Liver (tissue), 9 donors: Measurements from ENCODE around the gene PITHD1. TPM values are rescaled to one million over a fixed set of nuclear protein-coding genes. Genes with fewer than 3 reads are reported as not detected.
"Not testable (repeated sequence)": the region's sequence is repeated elsewhere in the genome, so short reads cannot be mapped to it uniquely, and the experiment has no call there.

Experiments used
- DNase-seq: peaks from one replicate; pipeline ENCODE4 v3.0.0-alpha.2; 2017; ENCODE audit warnings: low spot score
- H3K27ac ChIP-seq, 2 donors: one replicate each; pipeline ENCODE4 v1.7.0; 2013; ENCODE audit warnings: inconsistent platforms in 2 of 2, low read length in 2 of 2, control low read depth in 1 of 2, low read depth in 1 of 2, mild to moderate bottlenecking in 1 of 2
- H3K27me3 ChIP-seq, 4 donors: one replicate each; pipeline versions ENCODE4 v1.6.1 to v1.7.0; 2013; ENCODE audit warnings: low read length in 3 of 4, inconsistent platforms in 1 of 4, mild to moderate bottlenecking in 1 of 4, moderate library complexity in 1 of 4; ENCODE audit not compliant: control insufficient read depth in 4 of 4, insufficient read depth in 4 of 4
- H3K36me3 ChIP-seq, 4 donors: one replicate each; pipeline versions ENCODE4 v1.6.1 to v1.7.0; 2013; ENCODE audit warnings: low read length in 3 of 4, mild to moderate bottlenecking in 3 of 4, low read depth in 1 of 4, moderate library complexity in 1 of 4; ENCODE audit not compliant: control insufficient read depth in 4 of 4, insufficient read depth in 3 of 4
- H3K4me1 ChIP-seq, 4 donors: one replicate each; pipeline versions ENCODE4 v1.6.1 to v1.7.0; 2013; ENCODE audit warnings: low read length in 3 of 4, mild to moderate bottlenecking in 3 of 4, moderate library complexity in 1 of 4; ENCODE audit not compliant: control insufficient read depth in 4 of 4, insufficient read depth in 4 of 4
- H3K4me3 ChIP-seq, 3 donors: one replicate each; pipeline versions ENCODE4 v1.6.1 to v1.7.0; 2013; ENCODE audit warnings: low read length in 3 of 3, control low read depth in 1 of 3, low read depth in 1 of 3, mild to moderate bottlenecking in 1 of 3
- H3K9ac ChIP-seq, 2 donors: one replicate each; pipeline ENCODE4 v1.7.0; 2013; ENCODE audit warnings: low read length in 2 of 2, mild to moderate bottlenecking in 2 of 2, moderate library complexity in 2 of 2, control low read depth in 1 of 2, low read depth in 1 of 2
- H3K9me3 ChIP-seq, 4 donors: one replicate each; pipeline versions ENCODE4 v1.6.1 to v1.7.0; 2013; ENCODE audit warnings: low read length in 3 of 4; ENCODE audit not compliant: control insufficient read depth in 4 of 4
- ATF3 ChIP-seq: IDR thresholded peaks from 2 replicates; pipeline ENCODE4 v1.6.1; 2016; ENCODE audit warnings: antibody characterized with exemption
- CTCF ChIP-seq: fragments of 150-350 bp; IDR thresholded peaks from 2 replicates; pipeline ENCODE4 v1.5.1; 2017; ENCODE audit warnings: improper control_type of control experiment, low read depth, low read length; ENCODE audit not compliant: missing input control
- EGR1 ChIP-seq, 2 donors: IDR thresholded peaks; 2 replicates each; pipeline ENCODE4 v1.6.1; 2016 to 2018; ENCODE audit warnings: antibody characterized with exemption in 2 of 2, low read depth in 2 of 2
- FOXA1 ChIP-seq: IDR thresholded peaks from 2 replicates; pipeline ENCODE4 v1.6.1; 2016; ENCODE audit warnings: antibody characterized with exemption
- GABPA ChIP-seq, 2 donors: IDR thresholded peaks in 1 of 2; conservative IDR thresholded peaks in 1 of 2; 2 replicates each; pipeline ENCODE4 v1.6.1; 2016; ENCODE audit warnings: antibody characterized with exemption in 2 of 2, mild to moderate bottlenecking in 1 of 2, moderate library complexity in 1 of 2
- HNF4A ChIP-seq, 2 donors: conservative IDR thresholded peaks; 2 replicates each; pipeline ENCODE4 v1.6.1; 2016; ENCODE audit warnings: antibody characterized with exemption in 2 of 2, mild to moderate bottlenecking in 2 of 2
- HNF4G ChIP-seq: IDR thresholded peaks from 2 replicates; pipeline ENCODE4 v1.6.1; 2016; ENCODE audit warnings: antibody characterized with exemption
- JUND ChIP-seq, 2 donors: IDR thresholded peaks; 2 replicates each; pipeline ENCODE4 v1.6.1; 2016; ENCODE audit warnings: antibody characterized with exemption in 2 of 2
- MAX ChIP-seq: IDR thresholded peaks from 2 replicates; pipeline ENCODE4 v1.6.1; 2016; ENCODE audit warnings: antibody characterized with exemption
- NR2F2 ChIP-seq: IDR thresholded peaks from 2 replicates; pipeline ENCODE4 v1.6.1; 2016; ENCODE audit warnings: antibody characterized with exemption
- RAD21 ChIP-seq, 2 donors: IDR thresholded peaks; 2 replicates each; pipeline ENCODE4 v1.6.1; 2016; ENCODE audit warnings: antibody characterized with exemption in 2 of 2, mild to moderate bottlenecking in 2 of 2
- REST ChIP-seq: IDR thresholded peaks from 2 replicates; pipeline ENCODE4 v1.6.1; 2016; ENCODE audit warnings: antibody characterized with exemption, mild to moderate bottlenecking
- RXRA ChIP-seq, 2 donors: IDR thresholded peaks; 2 replicates each; pipeline ENCODE4 v1.6.1; 2017 to 2018; ENCODE audit warnings: antibody characterized with exemption in 2 of 2, mild to moderate bottlenecking in 1 of 2
- SP1 ChIP-seq: IDR thresholded peaks from 2 replicates; pipeline ENCODE4 v1.6.1; 2018; ENCODE audit warnings: antibody characterized with exemption, mild to moderate bottlenecking
- TAF1 ChIP-seq: conservative IDR thresholded peaks from 2 replicates; pipeline ENCODE4 v1.6.1; 2016; ENCODE audit warnings: antibody characterized with exemption, mild to moderate bottlenecking
- YY1 ChIP-seq: IDR thresholded peaks from 2 replicates; pipeline ENCODE4 v1.6.1; 2016; ENCODE audit warnings: antibody characterized with exemption, mild to moderate bottlenecking
- ZBTB33 ChIP-seq: IDR thresholded peaks from 2 replicates; pipeline ENCODE4 v1.6.1; 2016; ENCODE audit warnings: antibody characterized with exemption
- WGBS: extraction: QIAGEN DNeasy Blood & Tissue Kit; methylation state at CpG from one replicate; pipeline ENCODE4 v1.1.7; 2013; 5-methylcytosine and 5-hydroxymethylcytosine counted together
- polyA plus RNA-seq, 2 donors: library from polyadenylated mRNA; stranded (reverse) in 1 of 2; unstranded in 1 of 2; fragments of 200-250 nt in 1 of 2; fragments of >200 nt in 1 of 2; fragmentation: Nextera tagmentation in 1 of 2; extraction: Ambion mirVana in 1 of 2; gene quantifications; one replicate each; pipeline versions ENCODE4 v1.2.1 to v1.2.3, GENCODE V29; 2013 to 2015
- total RNA-seq, 2 donors: library from RNA; depleted of rRNA; stranded (reverse); fragments of >200 nt; gene quantifications; one replicate each; pipeline ENCODE4 v1.2.3, GENCODE V29; 2014
- donor health status: healthy.
- donor health status: healthy.
- donor health status: healthy.
- donor health status: healthy.
- donor health status: healthy.

Gene PITHD1
- total and polyA plus RNA-seq, 4 donors = 17.1 to 86.4 (median 24.8) TPM

- no peaks in the 10 kb centered on the region for H3K27me3 ChIP-seq
- peaks cover 6 to 33% (median 24%) of the 10 kb centered on the region in 4 donors for H3K4me1 ChIP-seq
- H3K36me3 ChIP-seq = peaks cover 0 to 7% (median 5%) of the 10 kb centered on the region in 4 donors
- H3K4me3 ChIP-seq = no peak overlapping the region
- no peak overlapping the region for H3K9ac ChIP-seq
- TF ChIP-seq HNF4A (conservative IDR thresholded peaks at IDR 0.05) (no peak), SP1 (no peak), ZBTB33 (no peak), HNF4G (no peak), NR2F2 (no peak), ATF3 (no peak), TAF1 (no peak), RXRA (IDR thresholded peaks at IDR 0.05) (no peak), CTCF (no peak), EGR1 (IDR thresholded peaks at IDR 0.05; ENCODE audit: low read depth in 2 of 2) (no peak)
- no peaks in the 10 kb centered on the region for H3K9me3 ChIP-seq
- DNase-seq = no peak
- H3K27ac ChIP-seq = no peak overlapping the region
- WGBS = 84% methylated on average over 3 of the region's 3 CpGs
Measured at GRCh38 chr1:23779826-23780371, 1.7 kb downstream of the PITHD1 start.

GRCh38 chr1:23783141-23783540 is 4.9 kb downstream of the PITHD1 start:
- DNase-seq = not testable (repeated sequence)

GRCh38 chr1:23784846-23785245 is 6.6 kb downstream of the PITHD1 start:
- Histone ChIP-seq H3K36me3 (peaks cover 5 to 25% (median 21%) of the 10 kb centered on the region in 4 donors), H3K4me3 (no peak overlapping the region), H3K27ac (no peak overlapping the region), H3K4me1 (peaks cover 0 to under 1% (median 0%) of the 10 kb centered on the region in 4 donors), H3K9ac (no peak overlapping the region), H3K27me3 (no peaks in the 10 kb centered on the region), H3K9me3 (no peaks in the 10 kb centered on the region)
- DNase-seq = no peak
- WGBS = 68% methylated on average over 4 of the region's 4 CpGs
- TF ChIP-seq EGR1 (IDR thresholded peaks at IDR 0.05; ENCODE audit: low read depth in 2 of 2) (no peak), TAF1 (no peak), JUND (IDR thresholded peaks at IDR 0.05) (no peak), HNF4G (no peak), MAX (no peak), FOXA1 (no peak), RAD21 (IDR thresholded peaks at IDR 0.05) (no peak), CTCF (no peak), HNF4A (conservative IDR thresholded peaks at IDR 0.05) (no peak), GABPA (IDR thresholded peaks at IDR 0.05 in 1 of 2, conservative IDR thresholded peaks at IDR 0.05 in 1 of 2) (no peak), ATF3 (no peak), YY1 (no peak), SP1 (no peak), NR2F2 (no peak), REST (no peak)

More at GRCh38 chr1:23783141-23783540, 4.9 kb downstream of the PITHD1 start:
- not testable (repeated sequence) for H3K27ac ChIP-seq, H3K9me3 ChIP-seq, H3K27me3 ChIP-seq, H3K4me3 ChIP-seq, H3K9ac ChIP-seq
- WGBS = 96% methylated on average over 11 of the region's 11 CpGs
- H3K4me1 ChIP-seq = peaks cover 4 to 13% (median 10%) of the 10 kb centered on the region in 4 donors
- H3K36me3 ChIP-seq = peaks cover 3 to 25% (median 21%) of the 10 kb centered on the region in 4 donors
